HCT116 (cell line): ENCODE results near the gene PNPLA8. TPM values are rescaled to one million over a fixed set of nuclear protein-coding genes. Genes with fewer than 3 reads are reported as not detected.

Experiments used
- ATAC-seq: fragments of 200-7000 bp; cut with Tn5 transposase; 2 replicates; pipeline ENCODE4 v1.9.1; 2020; ENCODE audit warnings: mild to moderate bottlenecking, moderate library complexity
- BruUV-seq: library from RNA; stranded (reverse); fragments of 400-500 nt; replicated peaks from 2 replicates; lab custom pipeline; 2021; lab: Mats Ljungman, UMichigan
- CTCF ChIA-PET: fragments of 300-600 bp; sonication (Branson Sonifier 250); formaldehyde crosslinking; loops from one replicate; lab custom pipeline; 2021; ENCODE audit warnings: antibody characterized with exemption; lab: Charles Lee
- POLR2A ChIA-PET: fragments of 300-600, 350-600 bp; sonication (Branson Sonifier 250); formaldehyde crosslinking; loops from one replicate; lab custom pipeline; 2021; ENCODE audit warnings: antibody characterized with exemption; lab: Charles Lee
- RAD21 ChIA-PET, 2 experiments: fragments of 300-600 bp; sonication (Branson Sonifier 250); formaldehyde crosslinking; loops; one replicate each; lab custom pipeline; 2023; ENCODE audit warnings: low total read pairs in 2 of 2; ENCODE audit not compliant: uncharacterized antibody in 2 of 2, unreplicated experiment in 2 of 2, low non-redundant PET in 1 of 2; lab: Charles Lee
- DNase-seq: peaks from one replicate; pipeline ENCODE4 v3.0.0-alpha.2; 2010; ENCODE audit warnings: low read depth, low spot score
- H2AFZ ChIP-seq: fragments of 200-600 bp; shearing (Covaris generic), sonication (generic); 2 replicates; pipeline ENCODE4 v1.6.1; 2017; ENCODE audit warnings: low read depth, mixed run types, mixed read lengths, antibody characterized with exemption, low read length; ENCODE audit not compliant: poor library complexity, severe bottlenecking
- H3K27ac ChIP-seq: 2 replicates; pipeline ENCODE4 v1.5.1; 2012; ENCODE audit warnings: low read depth, low read length
- H3K27me3 ChIP-seq: fragments of 200-600 bp; sonication (generic); 2 replicates; pipeline ENCODE4 v1.6.1; 2016; ENCODE audit warnings: mixed run types, low read length, mixed read lengths; ENCODE audit not compliant: insufficient read depth
- H3K36me3 ChIP-seq, 2 experiments: fragments of 200-500 bp in 1 of 2; fragments of 200-600 bp in 1 of 2; sonication (Bioruptor generic) in 1 of 2; sonication (generic) in 1 of 2; 2 replicates each; pipeline versions ENCODE4 v1.5.1 to v1.6.1; 2014 to 2016; ENCODE audit warnings: low read length in 2 of 2, inconsistent platforms in 1 of 2, mixed read lengths in 1 of 2, mixed run types in 1 of 2; ENCODE audit not compliant: insufficient read depth in 2 of 2, control insufficient read depth in 1 of 2
- H3K4me1 ChIP-seq, 2 experiments: fragments of 200-600 bp in 1 of 2; sonication (generic) in 1 of 2; 2 replicates each; pipeline versions ENCODE4 v1.5.1 to v1.6.1; 2012 to 2017; ENCODE audit warnings: low read length in 2 of 2, inconsistent platforms in 1 of 2, mild to moderate bottlenecking in 1 of 2, mixed read lengths in 1 of 2, mixed run types in 1 of 2, moderate library complexity in 1 of 2; ENCODE audit not compliant: insufficient read depth in 2 of 2, control insufficient read depth in 1 of 2
- H3K4me2 ChIP-seq: fragments of 200-600 bp; sonication (generic); 2 replicates; pipeline ENCODE4 v1.6.1; 2017; ENCODE audit warnings: mixed run types, low read length, mixed read lengths
- H3K4me3 ChIP-seq, 2 experiments: fragments of 200-600 bp in 1 of 2; sonication (generic) in 1 of 2; replicated peaks in 1 of 2; 2 replicates each; pipeline ENCODE4 v1.5.1; 2011 to 2016; ENCODE audit warnings: low read length in 2 of 2, control low read depth in 1 of 2, low read depth in 1 of 2, mild to moderate bottlenecking in 1 of 2, mixed read lengths in 1 of 2, mixed run types in 1 of 2
- H3K79me2 ChIP-seq: fragments of 200-600 bp; sonication (generic); 2 replicates; pipeline ENCODE4 v1.6.1; 2017; ENCODE audit warnings: mild to moderate bottlenecking, mixed run types, low read length, moderate library complexity, mixed read lengths; ENCODE audit not compliant: insufficient read depth
- H3K9ac ChIP-seq: fragments of 200-600 bp; sonication (generic); 2 replicates; pipeline ENCODE4 v1.6.1; 2016; ENCODE audit warnings: low read length, mixed read lengths
- H3K9me2 ChIP-seq: fragments of 200-600 bp; sonication (generic), shearing (Covaris generic); 2 replicates; pipeline ENCODE4 v1.6.1; 2017; ENCODE audit warnings: mixed run types, mild to moderate bottlenecking, moderate library complexity; ENCODE audit not compliant: insufficient read depth
- H3K9me3 ChIP-seq, 2 experiments: fragments of 200-500 bp in 1 of 2; fragments of 200-600 bp in 1 of 2; sonication (Bioruptor generic) in 1 of 2; sonication (generic) in 1 of 2; 2 replicates each; pipeline ENCODE4 v1.6.1; 2014 to 2017; ENCODE audit warnings: low read length in 2 of 2, mixed read lengths in 2 of 2, inconsistent platforms in 1 of 2, low read depth in 1 of 2, mild to moderate bottlenecking in 1 of 2, mixed run types in 1 of 2, moderate library complexity in 1 of 2; ENCODE audit not compliant: control insufficient read depth in 1 of 2, insufficient read depth in 1 of 2
- H4K20me1 ChIP-seq: fragments of 200-600 bp; sonication (generic), shearing (Covaris generic); 2 replicates; pipeline ENCODE4 v1.6.1; 2017; ENCODE audit warnings: mixed run types, mild to moderate bottlenecking, moderate library complexity; ENCODE audit not compliant: insufficient read depth
- CBX3 ChIP-seq: IDR thresholded peaks from 2 replicates; pipeline ENCODE4 v1.6.1; 2012; ENCODE audit warnings: low read depth
- CEBPB ChIP-seq: IDR thresholded peaks from 2 replicates; pipeline ENCODE4 v1.6.1; 2012; ENCODE audit warnings: low read depth
- ELF1 ChIP-seq: IDR thresholded peaks from 2 replicates; pipeline ENCODE4 v1.6.1; 2012; ENCODE audit warnings: low read depth, borderline replicate concordance
- EZH2 ChIP-seq: fragments of 200-600 bp; sonication (generic); IDR thresholded peaks from 2 replicates; pipeline ENCODE4 v1.6.1; 2017; ENCODE audit warnings: antibody characterized with exemption, mixed run types
- EZH2phosphoT487 ChIP-seq: fragments of 200-600 bp; IDR thresholded peaks from 2 replicates; pipeline ENCODE4 v1.6.1; 2018; ENCODE audit warnings: antibody characterized with exemption, borderline replicate concordance
- FOSL1 ChIP-seq: IDR thresholded peaks from 2 replicates; pipeline ENCODE4 v1.6.1; 2012; ENCODE audit warnings: low read depth
- POLR2AphosphoS5 ChIP-seq: IDR thresholded peaks from 2 replicates; pipeline ENCODE4 v1.6.1; 2011; ENCODE audit warnings: mild to moderate bottlenecking, low read depth, low read length, moderate library complexity
- RAD21 ChIP-seq: IDR thresholded peaks from 2 replicates; pipeline ENCODE4 v1.6.1; 2012; ENCODE audit warnings: low read depth, mild to moderate bottlenecking
- SIN3A ChIP-seq: IDR thresholded peaks from 2 replicates; pipeline ENCODE4 v1.6.1; 2012; ENCODE audit warnings: low read depth
- SP1 ChIP-seq: IDR thresholded peaks from 2 replicates; pipeline ENCODE4 v1.6.1; 2012; ENCODE audit warnings: low read depth
- SRF ChIP-seq: IDR thresholded peaks from 2 replicates; pipeline ENCODE4 v1.6.1; 2012; ENCODE audit warnings: low read depth
- intact Hi-C: fragments of 100-400 bp; cut with micrococcal nuclease; formaldehyde crosslinking; loops from 2 replicates; pipeline ENCODE4 v1.10.0; 2022
- total RNA-seq: library from RNA; stranded (reverse); gene quantifications from one replicate; pipeline ENCODE4 v1.2.1, GENCODE V29; 2021; ENCODE audit not compliant: unreplicated experiment
- TF ChIP-seq, protein P1 (sequence below): IDR thresholded peaks from 2 replicates; pipeline ENCODE4 v1.6.1; 2012

The PNPLA8 gene
- total RNA-seq, 1 experiment from 2014 or later = 12.9 TPM

DNA sequence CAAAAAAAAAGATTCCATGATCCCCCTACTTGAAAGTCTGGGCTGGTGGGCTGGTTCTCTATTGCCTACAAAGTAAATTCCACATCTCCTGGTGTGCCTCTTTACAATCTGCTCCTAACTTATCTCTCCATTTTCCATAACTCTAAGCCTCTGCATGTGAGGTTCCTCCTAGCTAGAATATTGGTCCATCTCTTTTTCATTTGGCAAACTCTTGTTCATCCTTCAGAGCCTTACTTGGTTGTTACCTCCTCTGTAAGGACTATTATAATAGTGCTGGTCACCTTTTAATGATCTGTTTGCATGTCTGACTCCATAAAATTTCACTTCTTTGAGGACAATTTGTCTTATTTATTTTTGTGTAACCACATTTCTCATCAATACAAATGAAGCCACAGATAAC lies 68.1 kb downstream of the PNPLA8 start:
- Histone ChIP-seq H3K9me2 (no peaks in the 10 kb centered on the region), H3K4me3 (no peak overlapping the region), H3K27ac (no peak overlapping the region), H3K36me3 (no peaks in the 10 kb centered on the region), H2AFZ (no peak overlapping the region), H3K4me2 (no peak overlapping the region), H3K79me2 (no peaks in the 10 kb centered on the region), H3K27me3 (0 out of 2 replicates have a peak, but pooled peaks cover 5% of the 10 kb centered on the region), H3K9ac (no peak overlapping the region), H4K20me1 (no peaks in the 10 kb centered on the region), H3K9me3 (no peaks in the 10 kb centered on the region), H3K4me1 (no peaks in the 10 kb centered on the region)
- ChIA-PET RAD21 (no interaction called here), POLR2A (no interaction called here), CTCF (interaction anchor here (0.7 kb wide), 1 partner anchor 236 kb away, joined by 3 read pairs; no protein-coding TSS in a partner anchor)
- BruUV-seq = no TSS peak
- TF ChIP-seq, protein P1, sequence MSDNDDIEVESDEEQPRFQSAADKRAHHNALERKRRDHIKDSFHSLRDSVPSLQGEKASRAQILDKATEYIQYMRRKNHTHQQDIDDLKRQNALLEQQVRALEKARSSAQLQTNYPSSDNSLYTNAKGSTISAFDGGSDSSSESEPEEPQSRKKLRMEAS = no peak
- TF ChIP-seq SRF = no peak
- no peak for TF ChIP-seq CEBPB
- ATAC-seq = no peak
- DNase-seq = no peak
- intact Hi-C loops = no loop called here

DNA sequence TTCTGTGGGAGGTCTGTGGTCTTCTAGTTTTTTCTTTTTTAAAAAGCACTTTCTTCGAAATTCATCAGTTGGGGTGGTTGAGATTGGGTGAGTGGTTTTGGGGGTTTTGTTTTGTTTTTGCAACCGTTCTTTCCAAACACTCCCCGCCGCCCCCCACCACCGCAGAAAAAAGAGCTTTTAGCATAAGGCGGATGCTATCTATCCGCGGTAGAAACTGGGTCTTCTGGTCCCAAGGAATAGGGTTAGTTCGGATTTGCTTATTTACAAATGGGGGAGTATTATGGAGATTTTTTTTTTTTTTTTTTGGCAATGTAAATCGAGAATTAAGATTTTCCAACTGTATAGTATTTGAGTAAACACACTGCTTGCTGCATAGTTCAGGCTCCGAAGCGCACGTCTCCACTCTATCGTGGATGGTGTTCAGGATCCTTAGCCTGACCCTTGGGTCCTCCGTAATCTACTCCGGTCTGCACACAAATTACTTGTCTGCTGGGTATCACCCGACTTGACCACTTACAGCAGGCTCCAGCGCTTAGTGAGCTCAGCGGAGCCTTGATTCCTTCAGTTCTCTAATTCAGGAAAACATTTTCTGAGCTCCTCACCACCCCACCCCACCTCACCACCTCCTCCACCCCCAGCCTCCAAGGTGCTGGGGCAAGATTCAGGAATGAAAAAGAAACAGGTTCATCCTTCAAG lies 68.9 kb downstream of the PNPLA8 start:
- intact Hi-C loops = no loop called here
- no peak for ATAC-seq
- ChIA-PET POLR2A (no interaction called here), RAD21 (no interaction called here), CTCF (no interaction called here)
- Histone ChIP-seq H3K9me3 (no peaks in the 10 kb centered on the region), H2AFZ (no peak overlapping the region), H3K4me3 (no peak overlapping the region), H3K79me2 (no peaks in the 10 kb centered on the region), H3K4me1 (no peaks in the 10 kb centered on the region), H4K20me1 (no peaks in the 10 kb centered on the region), H3K27ac (no peak overlapping the region), H3K9me2 (no peaks in the 10 kb centered on the region), H3K9ac (no peak overlapping the region), H3K27me3 (0 out of 2 replicates have a peak, but pooled peaks cover 5% of the 10 kb centered on the region), H3K4me2 (no peak overlapping the region), H3K36me3 (no peaks in the 10 kb centered on the region)
- DNase-seq = no peak
- TF ChIP-seq EZH2phosphoT487 (no peak), CBX3 (no peak), SIN3A (no peak), RAD21 (no peak), POLR2AphosphoS5 (no peak), SRF (no peak), EZH2 (no peak), SP1 (no peak), CEBPB (no peak), ELF1 (no peak), FOSL1 (no peak)
- TF ChIP-seq, protein P1 = no peak
- no TSS peak for BruUV-seq
